Measurements from ENCODE around the gene MEIOB.
"Not testable (repeated sequence)": the region's sequence is repeated elsewhere in the genome, so short reads cannot be mapped to it uniquely, and the experiment has no call there.

GRCh38 chr16:1876066-1876465 lies 4.1 kb upstream of the MEIOB start:
- not testable (repeated sequence) for TF ChIP-seq CTCF (conservative IDR thresholded peaks at IDR 0.05); EZH2 (IDR thresholded peaks at IDR 0.05; ENCODE audit: low read depth)
